Stimulated activated CD4-positive, alpha-beta T cell treated with anti-CD3 and anti-CD28 coated beads, TNF-alpha, amount 100 ng/mL, for 1 hour (primary cell): Measurements from ENCODE around the gene SH2D5.
"Not testable (repeated sequence)": the region's sequence is repeated elsewhere in the genome, so short reads cannot be mapped to it uniquely, and the experiment has no call there.

Experiments used
- DNase-seq, 3 donors: peaks; one replicate each; pipeline ENCODE4 v3.0.0-alpha.2; 2020; ENCODE audit warnings: low read depth in 3 of 3, low spot score in 1 of 3

The SH2D5 gene

DNA sequence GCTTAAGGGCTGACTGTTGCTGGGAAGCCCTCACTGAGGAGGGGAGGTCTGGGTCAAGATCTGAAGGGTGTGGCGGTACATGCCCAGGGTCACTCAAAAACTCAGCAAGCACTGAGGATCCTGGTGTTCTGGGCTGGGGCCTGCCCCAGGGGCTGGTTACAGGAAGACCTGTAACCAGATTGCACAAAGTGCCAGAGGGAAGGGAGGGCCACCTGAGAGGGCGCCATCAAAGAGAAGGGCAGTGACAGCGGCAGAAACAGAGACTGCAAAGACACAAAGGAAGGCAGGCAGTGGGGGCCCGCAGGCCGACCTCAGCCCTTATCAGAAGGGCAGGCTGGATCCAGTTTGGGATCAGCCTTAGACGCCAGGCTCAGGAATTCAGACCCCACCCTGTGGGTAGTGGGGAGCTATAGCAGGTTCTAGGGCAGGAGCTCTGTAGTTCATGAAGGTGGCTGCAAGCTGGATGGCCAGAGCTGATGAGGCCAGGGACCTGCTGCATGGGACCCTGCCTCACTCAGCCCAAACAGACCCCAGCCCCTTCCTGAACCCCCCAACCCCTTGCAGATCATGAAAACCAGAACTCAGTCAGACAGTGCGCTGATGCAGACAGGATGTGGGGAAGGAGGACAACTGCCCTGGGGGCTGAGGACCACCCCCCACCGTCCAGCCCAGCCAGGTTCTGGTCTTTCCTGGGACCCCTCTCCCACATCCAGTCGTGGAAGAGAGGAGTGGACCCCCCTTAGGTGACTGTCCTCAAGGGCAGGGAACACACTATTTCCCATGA, 3.9 kb downstream of the SH2D5 start:
- DNase-seq = no peak

GRCh38 chr1:20727746-20728316, 4.7 kb downstream of the SH2D5 start:
- no peak for DNase-seq

- DNase-seq = no peak
Measured at GRCh38 chr1:20726932-20727745, 5.4 kb downstream of the SH2D5 start.

DNA sequence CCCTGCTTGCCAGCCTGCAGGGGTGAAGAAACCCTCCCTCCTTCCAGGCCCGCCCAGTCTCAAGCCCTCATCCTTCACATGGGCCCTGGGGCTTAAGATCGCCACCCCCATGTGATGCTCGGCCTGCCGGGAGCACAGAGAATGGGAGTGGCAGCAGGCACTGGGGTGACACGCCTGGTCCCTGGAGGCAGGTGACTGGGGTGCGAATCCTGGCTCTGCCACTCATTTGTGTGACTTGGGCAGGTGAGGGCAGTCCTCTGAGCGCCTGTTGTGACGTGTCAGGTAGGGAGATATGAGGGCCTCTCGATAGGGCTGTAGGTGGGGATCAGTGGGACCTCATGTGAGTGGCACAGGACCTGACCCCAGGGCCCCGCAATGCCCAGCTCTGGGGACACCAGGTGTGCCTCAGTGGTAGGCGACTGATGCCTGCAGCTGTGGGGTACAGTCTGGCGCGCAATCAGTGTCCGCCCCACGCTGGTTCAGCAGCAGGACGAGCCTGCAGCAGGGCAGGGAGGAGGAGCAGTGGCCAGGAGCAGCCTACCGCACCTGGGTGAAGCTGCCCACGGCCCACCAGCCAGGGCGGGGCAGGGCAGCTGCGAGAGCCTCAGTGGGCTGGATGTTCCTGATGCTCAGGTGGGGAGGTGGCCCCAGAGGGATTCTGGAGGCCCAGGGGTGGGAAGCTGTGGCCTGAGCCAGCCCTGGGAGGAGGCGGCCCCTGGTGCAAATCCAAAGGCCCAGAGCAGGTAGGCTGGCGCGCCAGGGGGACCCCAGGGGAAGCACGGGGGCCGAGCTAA, 6.2 kb downstream of the SH2D5 start:
- no peak for DNase-seq

- no peak for DNase-seq
Measured at GRCh38 chr1:20725189-20726117, 7.0 kb downstream of the SH2D5 start.

- DNase-seq = no peak
Measured at GRCh38 chr1:20724364-20725188, 7.9 kb downstream of the SH2D5 start.

DNA sequence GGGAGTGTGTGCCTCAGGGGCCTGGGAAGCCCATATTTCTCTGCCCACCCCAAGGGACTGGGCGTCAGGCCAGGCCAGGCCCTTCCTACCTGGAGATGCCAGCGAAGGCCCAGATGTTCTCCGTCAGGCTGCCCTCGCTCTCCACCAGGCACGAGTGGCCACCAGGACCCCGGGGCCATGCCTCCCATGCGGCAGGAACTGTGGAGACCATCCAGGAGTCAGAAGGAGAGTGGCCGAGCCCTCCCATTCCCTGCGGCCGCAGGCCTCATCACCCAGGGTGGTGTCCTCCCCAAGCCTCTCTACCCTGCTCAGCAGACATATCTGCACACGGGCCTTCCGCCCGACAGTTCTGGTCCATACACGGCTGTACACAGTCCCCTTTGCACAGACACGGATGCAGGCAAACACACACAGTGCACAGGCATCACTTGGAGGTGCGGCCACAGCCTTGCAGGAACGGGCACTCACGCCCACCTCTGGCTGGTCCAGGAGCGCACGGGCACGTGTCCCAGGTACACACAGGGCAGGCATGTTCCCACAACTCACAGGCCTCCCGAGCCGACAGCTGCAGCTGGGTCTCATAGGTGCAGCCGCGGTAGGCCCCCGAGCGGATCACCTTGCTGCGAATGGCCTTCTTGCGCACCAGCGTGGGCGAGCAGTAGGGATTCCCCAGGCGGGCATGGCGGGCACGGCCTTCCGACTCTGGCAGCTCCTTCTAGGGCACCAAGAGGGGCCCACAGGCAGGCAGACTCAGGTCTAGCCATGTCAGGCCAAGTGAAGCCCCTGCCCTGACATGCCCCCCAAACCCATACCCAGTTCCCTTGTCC, 8.8 kb downstream of the SH2D5 start:
- no peak for DNase-seq

DNA sequence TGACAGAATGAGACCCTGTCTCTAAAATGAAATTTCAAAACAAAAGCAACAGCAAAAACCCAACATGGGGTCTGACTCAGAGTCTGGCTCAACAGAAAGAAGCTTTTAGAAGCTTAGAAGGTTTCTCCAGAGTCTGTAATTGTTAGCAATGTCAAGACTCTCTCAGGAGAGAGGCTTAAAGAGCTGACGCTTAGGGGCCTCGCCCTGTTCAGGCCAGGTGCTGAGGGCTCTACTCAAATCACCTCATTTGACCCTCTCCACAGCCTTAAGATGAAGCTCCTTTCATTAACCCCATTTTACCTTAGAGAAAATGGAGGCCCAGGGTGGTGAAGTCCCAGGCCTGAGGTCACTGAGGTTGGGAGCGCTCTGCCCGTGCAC, 9.4 kb downstream of the SH2D5 start:
- no peak for DNase-seq

GRCh38 chr1:20721117-20722061, 11.1 kb downstream of the SH2D5 start:
- no peak for DNase-seq

DNA sequence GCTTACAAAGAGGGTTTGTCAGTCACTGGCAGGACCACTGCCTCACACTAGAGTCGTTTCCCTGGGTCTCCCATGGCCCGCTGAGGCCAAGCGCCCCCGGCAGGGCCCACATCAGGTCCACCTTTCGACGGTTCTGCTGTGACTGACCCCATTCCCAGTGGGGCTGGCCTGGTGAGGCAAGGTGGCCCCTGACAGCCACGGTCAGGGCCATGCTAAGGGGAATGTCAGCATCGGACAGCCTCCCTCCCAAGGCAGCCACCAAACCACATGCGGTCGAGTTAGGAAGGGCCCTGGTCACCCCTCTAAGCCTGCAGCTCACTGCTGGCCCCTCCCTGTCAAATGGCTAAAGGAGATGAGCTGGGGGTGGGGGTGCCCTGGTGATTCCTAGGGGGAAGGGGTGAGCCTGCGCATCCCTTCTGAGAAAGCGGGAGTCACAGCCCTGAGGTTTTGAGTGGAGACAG, 11.8 kb downstream of the SH2D5 start:
- no peak for DNase-seq

DNA sequence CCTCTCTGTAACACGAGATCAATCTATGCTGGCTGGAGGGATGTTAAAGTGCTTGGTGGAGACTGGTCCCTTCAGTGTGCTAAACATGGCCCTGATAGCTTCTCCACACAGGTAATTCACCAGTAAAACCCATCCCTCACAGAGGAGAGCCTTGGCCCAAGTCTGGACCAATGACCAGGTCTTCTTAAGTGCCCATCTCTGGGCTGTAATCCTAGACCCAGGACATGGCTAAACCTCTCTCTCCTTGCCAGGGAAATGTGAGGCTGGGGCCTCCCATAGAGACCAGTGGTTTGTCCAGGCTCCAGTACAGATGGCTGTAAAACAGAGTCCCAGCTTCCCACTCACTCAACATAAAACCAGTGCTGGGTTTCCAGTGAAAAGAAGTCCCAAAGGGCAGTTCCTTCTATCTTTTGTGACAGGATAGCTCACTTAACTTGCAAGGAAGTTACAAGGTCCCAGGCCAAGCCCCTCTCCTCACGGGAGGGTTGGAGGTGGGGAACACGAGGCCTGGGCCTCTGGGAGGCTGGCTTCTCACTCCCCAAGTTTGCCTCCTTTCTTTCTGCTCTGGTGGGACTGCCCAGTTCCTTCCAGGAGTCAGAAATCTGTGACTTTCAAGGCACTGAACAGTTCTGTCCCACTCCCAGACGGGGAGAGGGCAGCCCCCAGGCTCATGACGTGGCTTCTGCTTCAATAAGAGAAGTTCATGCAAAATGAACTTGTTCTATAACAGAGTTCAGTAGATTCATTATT, 12.5 kb downstream of the SH2D5 start:
- DNase-seq = no peak

GRCh38 chr1:20719261-20719660, 13.2 kb downstream of the SH2D5 start:
- DNase-seq = no peak

GRCh38 chr1:20718343-20718882, 14.1 kb downstream of the SH2D5 start:
- DNase-seq = not testable (repeated sequence)

GRCh38 chr1:20717452-20718342, 14.8 kb downstream of the SH2D5 start, which contains the start of gene KIF17:
TSS of gene KIF17 (minus strand) at chr1:20718007. CDS start at chr1:20717706, 301 bp downstream.
- DNase-seq = peak in 2 of 3 donors; percentile 30 to 44

DNA sequence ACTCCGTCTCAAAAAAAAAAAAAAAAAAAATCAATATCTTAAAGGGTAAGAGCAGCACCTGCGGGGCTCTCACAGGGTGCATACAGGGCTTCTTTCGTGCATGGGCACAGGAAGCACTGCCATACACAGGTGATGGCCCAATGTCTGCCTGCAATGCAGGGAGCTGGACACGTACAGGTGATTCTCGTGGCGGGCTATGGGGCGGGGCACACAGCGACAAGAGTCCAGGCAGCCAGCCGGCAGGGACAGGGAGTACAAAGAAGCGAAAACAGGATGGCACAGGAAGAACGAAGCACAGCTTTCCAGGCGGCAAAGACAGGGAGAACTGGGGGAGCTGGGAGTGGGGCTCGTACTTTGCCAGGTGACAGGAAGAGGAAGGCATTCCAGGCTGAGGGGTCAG, 16.3 kb downstream of the SH2D5 start:
- DNase-seq = no peak
